SK-N-MC (cell line): ENCODE measurements around the gene VWA1.

Experiments used
- EZH2 ChIP-seq: fragments of 200-600 bp; sonication (generic); IDR thresholded peaks from one replicate; pipeline ENCODE4 v1.6.1; 2017; ENCODE audit warnings: antibody characterized with exemption
- POLR2AphosphoS5 ChIP-seq: IDR thresholded peaks from 2 replicates; pipeline ENCODE4 v1.6.1; 2012; ENCODE audit warnings: mild to moderate bottlenecking, low read depth, low read length, borderline replicate concordance

DNA sequence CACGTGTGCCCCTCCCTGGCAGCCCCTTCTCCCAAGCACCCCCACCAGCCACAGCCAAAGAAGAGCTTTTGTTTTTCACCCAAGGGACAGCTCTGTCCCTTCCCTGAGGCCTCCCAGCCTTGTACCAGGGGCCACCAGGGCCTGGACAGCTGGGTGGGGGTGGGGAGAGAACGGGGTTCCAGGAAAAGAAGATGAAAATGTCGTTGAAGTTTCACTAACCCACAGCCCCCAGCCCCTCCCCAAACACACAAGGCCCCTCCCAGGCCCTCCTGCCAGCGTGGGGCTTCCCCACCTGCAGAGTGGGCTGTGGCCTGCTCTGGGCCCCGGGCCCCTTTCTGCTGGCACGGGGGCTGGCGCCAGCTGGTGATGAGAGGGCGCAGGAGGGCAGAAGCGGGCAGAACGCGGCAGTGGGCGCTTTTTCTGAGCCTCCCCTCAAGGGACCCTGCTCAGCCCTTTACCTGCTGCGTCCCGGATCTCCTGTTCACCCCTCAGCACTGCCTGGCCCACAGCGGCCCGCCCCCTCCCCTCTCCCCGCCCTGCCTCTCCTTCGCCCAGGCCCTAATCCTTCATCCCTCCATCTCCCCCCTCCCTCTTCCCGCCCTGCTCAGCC, 8.9 kb upstream of the VWA1 start:
- no peak for TF ChIP-seq EZH2
- TF ChIP-seq POLR2AphosphoS5: no peak
